H1 (cell line): ENCODE results near the gene ZNF831. TPM values are rescaled to one million over a fixed set of nuclear protein-coding genes. Genes with fewer than 3 reads are reported as not detected.

Experiments
- CTCF ChIA-PET: fragments of 300-600 bp; sonication (Branson Sonifier 250); formaldehyde crosslinking; loops from one replicate; lab custom pipeline; 2021; ENCODE audit not compliant: partially characterized antibody; lab: Charles Lee
- POLR2A ChIA-PET: fragments of 300-600 bp; sonication (Branson Sonifier 250); formaldehyde crosslinking; loops from one replicate; lab custom pipeline; 2021; ENCODE audit warnings: inconsistent platforms; ENCODE audit not compliant: partially characterized antibody; lab: Charles Lee
- DNase-seq, 2 experiments: peaks; one replicate each; pipeline versions ENCODE4 v3.0.0 to v3.0.0-alpha.2; 2010 to 2022; ENCODE audit warnings: low spot score in 2 of 2, low read depth in 1 of 2, mixed read lengths in 1 of 2
- FAIRE-seq: peaks from 2 replicates; lab custom pipeline; 2011; peaks lifted over from hg19 to GRCh38; lab: Jason Lieb, UNC
- H2AFZ ChIP-seq: 2 replicates; pipeline ENCODE4 v1.8.1; 2012; ENCODE audit warnings: low read length, inconsistent platforms
- H2AK5ac ChIP-seq: 2 replicates; pipeline ENCODE4 v1.6.1; 2013; ENCODE audit warnings: low read depth, low read length
- H2BK120ac ChIP-seq: replicated peaks from 2 replicates; pipeline ENCODE3; 2013; ENCODE audit warnings: low read depth, low read length, inconsistent platforms
- H2BK12ac ChIP-seq: 2 replicates; pipeline ENCODE4 v1.6.1; 2013; ENCODE audit warnings: low read depth, low read length
- H2BK15ac ChIP-seq: 2 replicates; pipeline ENCODE4 v1.6.1; 2013; ENCODE audit warnings: low read length
- H2BK20ac ChIP-seq: 2 replicates; pipeline ENCODE4 v1.6.1; 2013; ENCODE audit warnings: low read length
- H2BK5ac ChIP-seq: 2 replicates; pipeline ENCODE4 v1.6.1; 2013; ENCODE audit warnings: low read depth, low read length
- H3K14ac ChIP-seq: 2 replicates; pipeline ENCODE4 v1.6.1; 2013; ENCODE audit warnings: inconsistent platforms; ENCODE audit not compliant: insufficient read length
- H3K18ac ChIP-seq: 2 replicates; pipeline ENCODE4 v1.6.1; 2013; ENCODE audit warnings: low read length; ENCODE audit errors: extremely low read depth
- H3K23ac ChIP-seq: 2 replicates; pipeline ENCODE4 v1.6.1; 2013; ENCODE audit warnings: inconsistent platforms; ENCODE audit not compliant: insufficient read length
- H3K23me2 ChIP-seq: 2 replicates; pipeline ENCODE4 v1.6.1; 2013; ENCODE audit warnings: low read depth, low read length
- H3K27ac ChIP-seq: 2 replicates; pipeline ENCODE4 v1.6.1; 2011; ENCODE audit warnings: low read depth, low read length, inconsistent platforms
- H3K27me3 ChIP-seq, 4 experiments: replicated peaks in 1 of 4; 1 replicate in 1 of 4; 2 replicates in 3 of 4; pipeline versions ENCODE4 v1.6.1 to v1.8.1; 2011 to 2013; ENCODE audit warnings: low read length in 3 of 4, mild to moderate bottlenecking in 3 of 4, inconsistent platforms in 2 of 4, mixed read lengths in 2 of 4, moderate library complexity in 1 of 4; ENCODE audit not compliant: control insufficient read depth in 3 of 4, insufficient read depth in 3 of 4; ENCODE audit errors: extremely low read depth in 1 of 4
- H3K36me3 ChIP-seq, 4 experiments: 2 replicates each; pipeline versions ENCODE4 v1.6.1 to v1.8.1; 2011 to 2013; ENCODE audit warnings: mild to moderate bottlenecking in 4 of 4, low read length in 3 of 4, moderate library complexity in 2 of 4, control low read depth in 1 of 4, inconsistent platforms in 1 of 4; ENCODE audit not compliant: insufficient read depth in 4 of 4, control insufficient read depth in 2 of 4
- H3K4ac ChIP-seq: replicated peaks from 2 replicates; pipeline ENCODE3; 2013; ENCODE audit warnings: low read length, low read depth, mixed read lengths, inconsistent platforms; ENCODE audit not compliant: insufficient read length
- H3K4me1 ChIP-seq, 4 experiments: replicated peaks in 1 of 4; 1 replicate in 1 of 4; 2 replicates in 3 of 4; pipeline versions ENCODE4 v1.6.1 to v1.8.1; 2011 to 2013; ENCODE audit warnings: low read length in 3 of 4, inconsistent platforms in 2 of 4, mixed read lengths in 1 of 4; ENCODE audit not compliant: insufficient read depth in 4 of 4, control insufficient read depth in 3 of 4
- H3K4me2 ChIP-seq, 2 experiments: 2 replicates each; pipeline versions ENCODE4 v1.6.1 to v1.8.1; 2011 to 2013; ENCODE audit warnings: low read depth in 2 of 2, low read length in 2 of 2, control low read depth in 1 of 2, inconsistent platforms in 1 of 2, mild to moderate bottlenecking in 1 of 2; ENCODE audit not compliant: insufficient read depth in 1 of 2
- H3K4me3 ChIP-seq, 4 experiments: fragments of 200-600, 300-600 bp in 1 of 4; sonication (generic), shearing (Covaris generic), sonication (Bioruptor Twin) in 1 of 4; 2 replicates each; pipeline versions ENCODE4 v1.5.1 to v1.8.1; 2011 to 2016; ENCODE audit warnings: low read length in 4 of 4, low read depth in 3 of 4, control low read depth in 2 of 4, inconsistent platforms in 2 of 4, mild to moderate bottlenecking in 2 of 4, mixed read lengths in 1 of 4, moderate library complexity in 1 of 4; ENCODE audit not compliant: insufficient read depth in 2 of 4; ENCODE audit errors: extremely low read depth in 1 of 4
- H3K56ac ChIP-seq: replicated peaks from 2 replicates; pipeline ENCODE3; 2013; ENCODE audit warnings: low read depth, mild to moderate bottlenecking, mixed read lengths, low read length, inconsistent platforms; ENCODE audit not compliant: insufficient read length
- H3K79me1 ChIP-seq: 2 replicates; pipeline ENCODE4 v1.6.1; 2013; ENCODE audit warnings: low read depth, low read length, control low read depth
- H3K79me2 ChIP-seq, 2 experiments: 2 replicates each; pipeline versions ENCODE4 v1.6.1 to v1.8.1; 2012 to 2013; ENCODE audit warnings: low read length in 2 of 2, mild to moderate bottlenecking in 2 of 2, inconsistent platforms in 1 of 2; ENCODE audit not compliant: insufficient read depth in 2 of 2, control insufficient read depth in 1 of 2
- H3K9ac ChIP-seq, 4 experiments: replicated peaks in 1 of 4; 1 replicate in 1 of 4; 2 replicates in 3 of 4; pipeline versions ENCODE4 v1.6.1 to v1.8.1; 2011 to 2013; ENCODE audit warnings: low read depth in 3 of 4, low read length in 3 of 4, control low read depth in 2 of 4, mild to moderate bottlenecking in 2 of 4, moderate library complexity in 2 of 4, inconsistent platforms in 1 of 4; ENCODE audit errors: extremely low read depth in 1 of 4
- H3K9me3 ChIP-seq, 2 experiments: 2 replicates each; pipeline versions ENCODE4 v1.6.1 to v1.8.1; 2012 to 2013; ENCODE audit warnings: mild to moderate bottlenecking in 2 of 2, moderate library complexity in 2 of 2, control low read depth in 1 of 2, inconsistent platforms in 1 of 2, low read depth in 1 of 2, low read length in 1 of 2, mixed read lengths in 1 of 2; ENCODE audit not compliant: insufficient read depth in 2 of 2
- H4K20me1 ChIP-seq, 2 experiments: replicated peaks in 1 of 2; 2 replicates each; pipeline versions ENCODE3 to v1.8.1; 2011 to 2013; ENCODE audit warnings: inconsistent platforms in 2 of 2, low read length in 2 of 2, mild to moderate bottlenecking in 1 of 2; ENCODE audit not compliant: insufficient read depth in 2 of 2, control insufficient read depth in 1 of 2
- H4K5ac ChIP-seq: 2 replicates; pipeline ENCODE4 v1.6.1; 2013; ENCODE audit warnings: low read length, low read depth, mixed read lengths, inconsistent platforms; ENCODE audit not compliant: insufficient read length
- H4K8ac ChIP-seq: 2 replicates; pipeline ENCODE4 v1.8.0; 2013; ENCODE audit warnings: mild to moderate bottlenecking, moderate library complexity, low read length, inconsistent platforms; ENCODE audit not compliant: insufficient read depth; ENCODE audit errors: extremely low read depth
- H4K91ac ChIP-seq: replicated peaks from 2 replicates; pipeline ENCODE3; 2013; ENCODE audit warnings: low read length, mixed read lengths, inconsistent platforms; ENCODE audit not compliant: insufficient read length
- ATF3 ChIP-seq: IDR thresholded peaks from 2 replicates; pipeline ENCODE4 v1.6.1; 2011; ENCODE audit warnings: low read depth, mild to moderate bottlenecking, low read length; ENCODE audit not compliant: insufficient read depth
- BRCA1 ChIP-seq: IDR thresholded peaks from 2 replicates; pipeline ENCODE4 v1.6.1; 2012; ENCODE audit warnings: low read depth, low read length, improper control_type of control experiment
- CBX5 ChIP-seq: fragments of 300-800, 300-1000 bp; sonication (generic); IDR thresholded peaks from 2 replicates; pipeline ENCODE4 v1.7.1; 2016; ENCODE audit warnings: antibody characterized with exemption, low read length, low read depth
- CHD1 ChIP-seq: IDR thresholded peaks from 2 replicates; pipeline ENCODE4 v1.6.1; 2012; ENCODE audit warnings: low read depth, low read length, improper control_type of control experiment
- CTCF ChIP-seq, 3 experiments: IDR thresholded peaks; 1 replicate in 2 of 3; 2 replicates in 1 of 3; pipeline versions ENCODE4 v1.5.1 to v1.6.1; 2011; ENCODE audit warnings: low read length in 3 of 3, mild to moderate bottlenecking in 3 of 3, inconsistent platforms in 2 of 3, low read depth in 1 of 3, moderate library complexity in 1 of 3; ENCODE audit not compliant: insufficient read depth in 1 of 3; ENCODE audit errors: control extremely low read depth in 1 of 3
- FOSL1 ChIP-seq: IDR thresholded peaks from 2 replicates; pipeline ENCODE4 v1.6.1; 2011; ENCODE audit warnings: mild to moderate bottlenecking, low read depth, low read length, moderate library complexity; ENCODE audit not compliant: insufficient read depth
- HDAC6 ChIP-seq: IDR thresholded peaks from one replicate; pipeline ENCODE4 v1.7.1; 2012; ENCODE audit warnings: low read depth, mild to moderate bottlenecking, inconsistent platforms, low read length, moderate library complexity
- RBBP5 ChIP-seq: IDR thresholded peaks from 2 replicates; pipeline ENCODE4 v1.7.1; 2012; ENCODE audit warnings: low read depth, mild to moderate bottlenecking, inconsistent platforms, low read length, moderate library complexity, borderline replicate concordance
- RXRA ChIP-seq: IDR thresholded peaks from 2 replicates; pipeline ENCODE4 v1.6.1; 2011; ENCODE audit warnings: low read depth, mild to moderate bottlenecking, low read length, moderate library complexity; ENCODE audit not compliant: insufficient read depth
- TAF1 ChIP-seq: IDR thresholded peaks from 2 replicates; pipeline ENCODE4 v1.6.1; 2011; ENCODE audit warnings: mild to moderate bottlenecking, low read depth, low read length
- YY1 ChIP-seq: IDR thresholded peaks from 2 replicates; pipeline ENCODE4 v1.6.1; 2011; ENCODE audit warnings: low read depth, mild to moderate bottlenecking, low read length
- WGBS, 2 experiments: shearing (Covaris generic) in 1 of 2; methylation state at CpG; one replicate each; pipeline versions ENCODE4 v1.1.6 to v1.1.7; 2013 to 2015; ENCODE audit warnings: low lambda C conversion rate in 2 of 2, mixed read lengths in 2 of 2, inconsistent platforms in 1 of 2, low coverage in 1 of 2, missing lambda C conversion rate in 1 of 2; ENCODE audit not compliant: insufficient replicate concordance in 2 of 2, insufficient coverage in 1 of 2, insufficient read length in 1 of 2; ENCODE audit errors: extremely low coverage in 1 of 2, missing lambda C conversion rate in 1 of 2; 5-methylcytosine and 5-hydroxymethylcytosine counted together
- polyA plus RNA-seq, 7 experiments: library from polyadenylated mRNA; depleted of rRNA in 3 of 7; stranded (reverse) in 5 of 7; unstranded in 2 of 7; fragments of >200 nt in 5 of 7; fragments of 200-250 nt in 2 of 7; gene quantifications; 1 replicate in 5 of 7; 2 replicates in 1 of 7; 4 replicates in 1 of 7; pipeline versions ENCODE4 v1.2.1 to v1.2.3, GENCODE V29; 2011 to 2013; ENCODE audit warnings: missing spikeins in 2 of 7, mixed read lengths in 2 of 7
- total RNA-seq: library from RNA; stranded (reverse); fragmentation: NEBNext Ultra II Directional; extraction: Animal tissue kit (Norgen Biotek cat#: 25700); gene quantifications from 2 replicates; pipeline ENCODE4 v1.2.1, GENCODE V29; 2021

ZNF831 gene
- total and polyA plus RNA-seq, 2 of the 8 experiments (the other 6 are each of a cell fraction or from before 2014, with no cell fraction given): not detected

GRCh38 chr20:59173938-59174491 lies 10.4 kb downstream of the ZNF831 start:
- Histone ChIP-seq H3K4me3 (no peak overlapping the region), H3K4ac (no peak overlapping the region), H2BK15ac (no peak overlapping the region), H3K23ac (no peak overlapping the region), H4K5ac (no peak overlapping the region), H3K27ac (no peak overlapping the region), H3K36me3 (no peaks in the 10 kb centered on the region), H3K27me3 (no peaks in the 10 kb centered on the region; a peak in 2 of 7 replicates), H3K56ac (no peak overlapping the region), H3K14ac (no peak overlapping the region), H4K91ac (no peak overlapping the region), H4K8ac (no peak overlapping the region), H3K9ac (no peak overlapping the region), H2AK5ac (no peak overlapping the region), H2BK5ac (no peak overlapping the region), H3K9me3 (no peaks in the 10 kb centered on the region), H3K79me1 (no peaks in the 10 kb centered on the region), H3K79me2 (no peaks in the 10 kb centered on the region), H3K18ac (no peak overlapping the region), H2BK20ac (no peak overlapping the region), H2AFZ (no peak overlapping the region), H4K20me1 (no peaks in the 10 kb centered on the region), H3K4me2 (no peak overlapping the region), H3K4me1 (no peaks in the 10 kb centered on the region), H2BK12ac (no peak overlapping the region), H3K23me2 (no peaks in the 10 kb centered on the region), H2BK120ac (no peak overlapping the region)
- WGBS, 2 experiments: 92% methylated on average over 7 of the region's 7 CpGs; no CpG with 5 or more reads in 1 of the 2 experiments
- ChIA-PET POLR2A (no interaction called here), CTCF (interaction anchor here (0.7 to 1.7 kb wide), 5 partner anchors 10 to 101 kb away, joined by 3 to 5 read pairs (median 4); no protein-coding TSS in a partner anchor)
- no peak for DNase-seq
- no peak for FAIRE-seq
- TF ChIP-seq CTCF (IDR thresholded peaks at IDR 0.05; ENCODE audit: control extremely low read depth in 1 of 3, insufficient read depth in 1 of 3, low read depth in 1 of 3, low read length in 3 of 3) (no peak), BRCA1 (no peak), CBX5 (no peak), CHD1 (no peak), RXRA (no peak), HDAC6 (no peak), FOSL1 (no peak), RBBP5 (no peak), YY1 (no peak), ATF3 (no peak), TAF1 (no peak)
